BJ (cell line): ENCODE data around the gene CPNE5. TPM values are rescaled to one million over a fixed set of nuclear protein-coding genes. Genes with fewer than 3 reads are reported as not detected.

Experiments
- CTCF ChIA-PET: fragments of 350-600 bp; formaldehyde crosslinking; extraction: SDS; loops from one replicate; lab custom pipeline; 2021; ENCODE audit warnings: antibody characterized with exemption, inconsistent platforms; lab: Yijun Ruan, JAX
- POLR2A ChIA-PET: fragments of 300-600 bp; sonication (Branson Sonifier 250); formaldehyde crosslinking; extraction: SDS; loops from one replicate; lab custom pipeline; 2021; ENCODE audit warnings: antibody characterized with exemption; lab: Charles Lee
- DNase-seq: peaks from one replicate; pipeline ENCODE4 v3.0.0-alpha.2; 2011; ENCODE audit warnings: low read depth
- H3K27me3 ChIP-seq: 2 replicates; pipeline ENCODE4 v1.6.0; 2011; ENCODE audit warnings: low read length; ENCODE audit not compliant: control insufficient read depth, insufficient read depth
- H3K36me3 ChIP-seq: 2 replicates; pipeline ENCODE4 v1.5.1; 2011; ENCODE audit warnings: low read length; ENCODE audit not compliant: control insufficient read depth, insufficient read depth
- H3K4me3 ChIP-seq: 2 replicates; pipeline ENCODE4 v1.5.1; 2011; ENCODE audit warnings: low read depth, mild to moderate bottlenecking, control low read depth, low read length
- polyA plus RNA-seq: library from polyadenylated mRNA; depleted of rRNA; stranded (reverse); fragments of >200 nt; gene quantifications from 2 replicates; pipeline ENCODE4 v1.2.3, GENCODE V29; 2011
- TF ChIP-seq, protein P1 (sequence below): IDR thresholded peaks from 2 replicates; pipeline ENCODE4 v1.5.1; 2011; ENCODE audit warnings: low read depth, mild to moderate bottlenecking, control low read depth, inconsistent platforms, low read length, moderate library complexity; ENCODE audit not compliant: insufficient read depth

The CPNE5 gene
- polyA plus RNA-seq, 1 experiment: 0.09 TPM

DNA sequence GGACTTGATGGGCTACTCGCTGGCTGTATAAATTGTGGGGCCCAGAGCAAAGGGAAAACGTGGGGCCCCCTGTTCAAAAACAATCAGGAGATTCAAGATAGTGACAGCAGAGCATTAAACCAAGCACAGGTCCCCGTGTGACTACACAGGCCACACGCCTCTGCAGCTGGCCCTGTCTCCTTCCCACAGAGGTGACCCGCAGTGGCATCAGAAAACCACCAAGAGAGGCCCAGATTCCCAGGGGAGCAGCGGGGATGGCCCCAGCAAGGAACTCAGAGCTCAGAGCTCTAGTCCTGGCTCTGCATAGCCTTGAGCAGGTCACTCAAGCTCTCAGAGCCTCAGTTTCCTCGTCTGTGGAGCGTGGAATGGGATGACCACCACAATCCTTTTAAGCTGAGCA lies 57.6 kb downstream of the CPNE5 start:
- ChIA-PET POLR2A (no interaction called here), CTCF (interaction anchor here (0.6 to 7.4 kb wide), 7 partner anchors 10 to 166 kb away, joined by 3 to 89 read pairs (median 5); no protein-coding TSS in a partner anchor)
- H3K4me3 ChIP-seq: no peak overlapping the region
- DNase-seq: no peak
- TF ChIP-seq, protein P1, sequence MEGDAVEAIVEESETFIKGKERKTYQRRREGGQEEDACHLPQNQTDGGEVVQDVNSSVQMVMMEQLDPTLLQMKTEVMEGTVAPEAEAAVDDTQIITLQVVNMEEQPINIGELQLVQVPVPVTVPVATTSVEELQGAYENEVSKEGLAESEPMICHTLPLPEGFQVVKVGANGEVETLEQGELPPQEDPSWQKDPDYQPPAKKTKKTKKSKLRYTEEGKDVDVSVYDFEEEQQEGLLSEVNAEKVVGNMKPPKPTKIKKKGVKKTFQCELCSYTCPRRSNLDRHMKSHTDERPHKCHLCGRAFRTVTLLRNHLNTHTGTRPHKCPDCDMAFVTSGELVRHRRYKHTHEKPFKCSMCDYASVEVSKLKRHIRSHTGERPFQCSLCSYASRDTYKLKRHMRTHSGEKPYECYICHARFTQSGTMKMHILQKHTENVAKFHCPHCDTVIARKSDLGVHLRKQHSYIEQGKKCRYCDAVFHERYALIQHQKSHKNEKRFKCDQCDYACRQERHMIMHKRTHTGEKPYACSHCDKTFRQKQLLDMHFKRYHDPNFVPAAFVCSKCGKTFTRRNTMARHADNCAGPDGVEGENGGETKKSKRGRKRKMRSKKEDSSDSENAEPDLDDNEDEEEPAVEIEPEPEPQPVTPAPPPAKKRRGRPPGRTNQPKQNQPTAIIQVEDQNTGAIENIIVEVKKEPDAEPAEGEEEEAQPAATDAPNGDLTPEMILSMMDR: no peak
- H3K27me3 ChIP-seq: peaks cover 8% of the 10 kb centered on the region
- H3K36me3 ChIP-seq: no peaks in the 10 kb centered on the region

DNA sequence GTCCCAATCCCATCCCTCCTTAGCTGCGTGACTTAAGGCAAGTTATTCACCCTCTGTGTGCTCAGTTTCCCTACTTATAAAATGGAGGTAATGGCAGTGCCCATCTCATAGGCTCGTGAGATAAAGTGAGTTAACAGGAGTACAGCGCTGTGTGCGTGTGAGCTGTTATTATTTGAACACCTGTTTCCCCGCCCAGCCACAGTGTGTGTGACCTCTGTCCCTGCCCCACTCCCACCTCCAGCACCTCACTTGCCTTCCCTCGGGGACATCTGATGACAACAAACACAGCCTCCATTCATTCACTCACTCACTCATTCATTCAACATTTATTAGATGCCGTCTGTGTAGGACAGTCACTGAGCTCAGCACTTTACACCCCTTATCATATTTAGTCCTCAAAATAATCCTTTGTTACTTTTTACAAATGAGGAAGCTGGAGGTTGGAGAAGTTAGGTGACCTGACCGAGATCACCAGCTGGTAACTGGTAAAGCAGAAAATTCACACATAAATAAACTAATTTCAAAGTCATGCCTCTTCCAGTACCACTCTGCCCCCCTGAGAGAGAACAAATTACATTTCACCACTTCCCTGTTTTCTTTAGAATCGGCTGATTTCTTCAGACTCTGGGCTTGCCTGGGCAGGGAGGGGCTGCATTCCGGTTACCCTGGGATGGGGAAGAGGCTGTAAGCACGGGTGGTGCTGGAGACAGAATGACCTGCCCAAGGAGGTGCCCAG lies 58.6 kb downstream of the CPNE5 start:
- no peak for DNase-seq
- H3K36me3 ChIP-seq: no peaks in the 10 kb centered on the region
- H3K4me3 ChIP-seq: no peak overlapping the region
- peaks cover 13% of the 10 kb centered on the region for H3K27me3 ChIP-seq
- TF ChIP-seq, protein P1: no peak
- POLR2A ChIA-PET: no interaction called here
- CTCF ChIA-PET: interaction anchor here (2.9 to 7.4 kb wide), 2 partner anchors 9 to 12 kb away, joined by 10 to 89 read pairs; no protein-coding TSS in a partner anchor

DNA sequence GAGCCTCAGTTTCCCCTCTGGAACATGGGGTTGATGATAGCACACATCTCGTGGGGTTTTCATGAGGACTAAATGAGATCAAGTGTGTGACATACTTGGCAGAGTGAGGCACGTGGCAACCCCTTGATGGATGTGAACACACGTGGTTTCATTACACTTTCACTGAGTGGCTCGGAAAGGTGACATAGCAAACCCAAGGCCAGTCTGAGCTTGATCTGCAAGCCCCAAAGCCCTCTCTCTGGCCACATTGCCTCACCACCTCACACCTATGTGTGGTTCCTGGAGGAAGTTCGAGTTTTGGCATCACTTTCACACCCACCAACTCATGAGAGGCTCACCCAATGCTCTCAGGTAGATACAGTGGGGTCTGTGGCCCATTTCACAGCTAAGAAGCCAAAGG lies 60.0 kb downstream of the CPNE5 start:
- peaks cover 13% of the 10 kb centered on the region for H3K27me3 ChIP-seq
- DNase-seq: no peak
- H3K36me3 ChIP-seq: no peaks in the 10 kb centered on the region
- TF ChIP-seq, protein P1: no peak
- no peak overlapping the region for H3K4me3 ChIP-seq
- CTCF ChIA-PET: interaction anchor here (0.5 to 7.4 kb wide), 5 partner anchors 11 to 508 kb away, joined by 3 to 89 read pairs (median 6); no protein-coding TSS in a partner anchor
- POLR2A ChIA-PET: no interaction called here

DNA sequence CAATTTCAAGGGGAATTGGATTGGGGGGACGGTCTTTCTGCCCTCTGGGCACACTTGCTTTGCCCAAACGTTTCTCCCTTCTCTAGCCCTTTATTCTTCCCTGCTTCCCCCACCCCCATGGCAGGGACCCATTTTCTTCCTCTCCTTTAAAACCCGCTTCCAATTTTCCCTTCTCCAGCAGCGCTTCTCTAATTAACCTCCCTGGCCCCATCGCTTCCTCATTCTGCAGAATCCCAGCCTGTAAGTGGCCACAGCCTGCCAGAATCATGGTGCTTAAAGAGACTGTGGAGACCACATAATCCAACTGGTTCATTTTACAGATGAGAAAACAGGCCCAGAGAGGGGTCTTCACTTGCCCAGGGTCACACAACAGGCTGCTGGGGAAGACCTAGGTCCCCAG lies 61.4 kb downstream of the CPNE5 start:
- CTCF ChIA-PET: interaction anchor here (2.4 to 15.0 kb wide), 3 partner anchors 9 to 242 kb away, joined by 7 to 298 read pairs (median 89); no protein-coding TSS in a partner anchor

DNA sequence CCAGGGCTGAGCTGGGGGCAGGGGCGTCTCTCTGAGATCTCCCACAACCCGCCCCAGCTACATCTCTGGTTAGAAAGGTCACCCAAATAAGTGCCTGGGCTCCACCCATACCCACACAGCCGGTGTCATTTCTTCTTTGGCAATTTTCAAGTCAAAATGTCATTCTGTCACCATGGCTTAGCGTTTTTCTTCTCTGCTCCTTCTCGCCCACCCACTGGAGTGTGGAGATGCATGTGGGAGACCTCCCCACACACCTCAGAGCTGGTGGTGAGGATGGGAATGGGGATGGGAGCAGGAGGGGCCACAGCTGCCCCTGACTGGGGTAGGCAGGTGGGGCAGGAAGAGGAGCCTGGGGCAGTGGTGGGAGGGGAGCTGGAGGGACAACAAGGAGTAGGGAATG lies 63.1 kb downstream of the CPNE5 start:
- no peaks in the 10 kb centered on the region for H3K36me3 ChIP-seq
- TF ChIP-seq, protein P1: no peak
- CTCF ChIA-PET: interaction anchor here (1.2 to 15.0 kb wide), 7 partner anchors 9 to 434 kb away, joined by 4 to 298 read pairs (median 7); no protein-coding TSS in a partner anchor
- DNase-seq: no peak
- H3K27me3 ChIP-seq: peaks cover 13% of the 10 kb centered on the region
- POLR2A ChIA-PET: no interaction called here
- no peak overlapping the region for H3K4me3 ChIP-seq

More for the DNA sequence above, 61.4 kb downstream of the CPNE5 start:
- Histone ChIP-seq H3K27me3 (peaks cover 13% of the 10 kb centered on the region), H3K4me3 (no peak overlapping the region), H3K36me3 (no peaks in the 10 kb centered on the region)
- POLR2A ChIA-PET: no interaction called here
- TF ChIP-seq, protein P1: no peak
- no peak for DNase-seq
